Activated T-cell treated with anti-CD3 and anti-CD28 coated beads, Interleukin-2, amount 50 U/mL, for 1 hour (primary cell): ENCODE measurements around the gene PCDHGC5.

Experiments
- DNase-seq: peaks from one replicate; pipeline ENCODE4 v3.0.0-alpha.2; 2020

The PCDHGC5 gene

DNA sequence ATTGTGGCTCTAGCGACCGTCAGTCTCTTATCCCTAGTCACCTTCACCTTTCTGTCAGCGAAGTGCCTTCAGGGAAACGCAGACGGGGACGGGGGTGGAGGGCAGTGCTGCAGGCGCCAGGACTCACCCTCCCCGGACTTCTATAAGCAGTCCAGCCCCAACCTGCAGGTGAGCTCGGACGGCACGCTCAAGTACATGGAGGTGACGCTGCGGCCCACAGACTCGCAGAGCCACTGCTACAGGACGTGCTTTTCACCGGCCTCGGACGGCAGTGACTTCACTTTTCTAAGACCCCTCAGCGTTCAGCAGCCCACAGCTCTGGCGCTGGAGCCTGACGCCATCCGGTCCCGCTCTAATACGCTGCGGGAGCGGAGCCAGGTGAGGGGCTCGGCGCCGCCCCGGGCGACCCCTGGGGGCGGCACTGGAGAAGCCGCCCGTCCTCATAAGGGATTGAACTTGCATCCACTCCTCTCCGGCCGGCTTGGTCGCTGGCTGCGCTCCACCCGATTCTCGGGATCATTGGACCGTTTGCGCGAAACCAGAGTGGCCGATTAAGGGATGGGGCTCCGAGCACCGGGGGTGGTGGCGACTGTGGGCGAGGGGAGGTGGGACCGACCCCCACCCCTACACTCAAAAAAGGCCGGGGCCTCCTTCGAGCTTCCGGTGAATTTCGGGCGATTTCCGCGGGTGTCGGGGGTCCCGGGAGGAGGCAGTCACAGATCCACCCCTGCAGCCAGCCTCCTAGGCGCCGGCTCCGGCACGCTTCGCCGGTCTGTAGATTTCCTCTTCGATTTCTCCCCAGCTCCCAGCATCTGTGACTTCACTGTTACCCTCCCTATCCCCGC is 2.7 kb downstream of the PCDHGC5 start:
- DNase-seq, result no peak

DNA sequence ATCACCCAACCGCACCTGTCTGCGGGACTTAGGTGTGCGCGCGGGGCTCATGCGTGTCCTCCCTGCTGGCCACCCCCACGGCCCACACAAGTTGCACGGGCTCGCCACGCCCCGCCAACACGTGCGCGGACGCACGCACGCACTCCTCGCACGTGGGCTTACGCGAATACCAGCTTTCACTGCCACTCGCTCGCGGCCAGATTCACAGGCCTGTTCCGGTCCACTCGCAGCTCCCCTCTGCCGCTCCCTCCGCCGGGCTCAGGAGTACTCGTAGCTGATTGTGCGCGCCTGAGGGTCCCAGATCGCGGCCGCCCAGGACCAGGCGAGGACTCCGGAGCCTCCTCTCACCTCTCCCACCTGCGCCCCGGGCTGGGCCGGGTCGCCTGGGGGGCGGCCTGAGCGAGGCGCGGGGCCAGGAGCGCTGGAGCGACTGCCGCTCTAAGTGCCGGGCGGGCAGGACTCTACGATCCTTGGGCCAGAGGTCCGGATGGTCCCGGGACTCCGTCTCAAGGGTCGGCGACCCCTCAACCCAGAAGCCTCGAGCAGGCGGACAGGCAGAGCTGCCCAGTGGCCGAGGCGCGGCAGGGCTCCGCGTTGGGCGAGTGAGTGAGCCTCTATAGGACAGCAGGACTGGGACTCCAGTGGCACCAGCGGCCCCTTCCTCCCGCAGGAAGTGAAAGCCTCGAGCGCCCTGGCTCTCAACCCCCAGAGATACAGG is 3.4 kb downstream of the PCDHGC5 start:
- DNase-seq, result no peak

DNA sequence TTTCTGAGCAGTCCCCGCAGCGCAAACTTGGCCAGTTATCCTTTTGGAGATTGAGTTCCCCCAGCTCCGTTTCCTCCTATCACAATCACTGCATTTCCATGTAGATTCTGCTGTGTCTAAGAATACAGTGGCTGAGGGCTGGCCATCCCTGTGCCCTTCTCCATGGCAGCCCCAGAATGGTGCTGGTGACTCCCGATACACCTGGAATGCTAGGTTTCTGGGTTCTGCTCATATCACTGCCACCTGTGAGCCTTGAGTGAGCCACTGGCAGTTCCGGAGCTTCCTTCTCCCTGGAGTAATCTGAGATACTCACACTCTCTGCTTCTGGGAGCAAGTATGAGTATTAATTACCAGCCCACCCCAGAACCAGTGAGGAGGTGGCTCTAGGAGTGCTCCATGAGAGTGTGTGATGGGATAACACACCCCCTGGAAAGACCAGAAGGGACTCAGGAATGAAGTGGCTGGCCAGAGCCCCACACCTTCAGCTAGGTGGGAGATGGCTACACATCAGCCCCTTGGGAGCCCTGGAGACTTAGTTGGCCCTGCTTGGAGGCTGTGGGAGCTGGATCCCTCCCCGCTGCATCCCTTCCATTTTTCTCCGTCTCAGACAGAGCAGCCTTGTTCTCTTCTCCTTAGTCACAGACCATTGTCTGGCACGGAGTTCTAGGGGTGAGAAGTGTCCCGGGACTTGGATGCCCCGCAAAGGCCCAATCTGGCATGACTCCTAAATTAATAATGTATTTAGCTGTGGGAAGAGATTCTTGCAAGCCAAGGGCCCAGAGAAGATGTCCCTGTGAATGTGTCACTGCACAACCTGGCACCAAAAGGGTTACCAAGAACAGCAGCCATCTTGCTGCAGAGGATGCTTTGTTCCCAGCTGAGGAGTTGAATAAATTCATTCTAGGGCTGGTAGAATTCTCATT is 4.9 kb downstream of the PCDHGC5 start:
- DNase-seq, result no peak

DNA sequence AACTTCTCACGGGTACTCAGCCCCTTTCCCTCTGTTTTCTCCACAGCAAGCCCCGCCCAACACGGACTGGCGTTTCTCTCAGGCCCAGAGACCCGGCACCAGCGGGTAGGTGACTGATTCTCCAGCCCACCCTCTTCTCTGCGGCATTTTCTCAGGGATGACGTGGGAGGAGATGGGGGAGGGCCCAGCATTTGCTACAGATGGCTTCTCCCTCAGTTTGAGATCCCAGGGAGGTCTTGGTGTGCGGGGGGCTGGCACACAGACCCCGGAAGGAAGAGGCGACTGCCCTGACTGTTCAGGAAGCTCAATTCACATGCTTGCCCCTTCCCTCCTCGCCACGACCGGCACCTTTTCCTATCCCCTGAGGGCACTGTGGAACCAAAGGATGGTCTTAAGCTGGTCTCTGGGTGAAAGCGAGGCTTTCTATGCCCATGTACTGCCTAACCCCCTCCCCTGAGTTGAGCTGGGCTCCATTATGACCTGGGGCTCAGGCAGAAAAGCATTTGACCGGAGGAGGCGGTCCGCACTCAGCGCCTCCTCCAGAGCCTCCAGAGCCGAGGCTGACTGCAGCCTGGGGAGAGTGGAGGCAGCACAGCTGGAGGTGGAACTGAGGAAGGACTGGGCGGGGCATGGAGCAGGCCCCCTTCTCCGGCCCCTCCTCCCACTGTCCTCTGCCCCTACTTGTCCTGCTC is 6.0 kb downstream of the PCDHGC5 start:
- no peak for DNase-seq

DNA sequence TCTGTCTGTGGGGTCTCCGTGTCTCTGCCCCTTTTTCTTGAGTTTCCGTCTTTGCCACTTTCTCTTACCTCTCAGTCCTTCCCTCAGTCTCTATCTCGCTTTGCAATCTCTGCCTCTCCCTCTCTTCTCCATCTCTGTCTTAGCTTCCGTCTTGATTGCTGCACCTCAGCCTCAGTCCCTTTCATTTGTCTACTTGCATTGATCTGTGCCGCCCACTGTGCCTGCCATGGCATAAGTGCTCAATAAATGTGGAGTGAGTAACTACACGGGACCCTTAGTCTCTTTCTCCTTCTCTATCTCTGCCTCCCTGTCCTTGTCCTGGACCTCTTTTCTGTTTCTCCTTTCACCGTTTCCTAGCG is 6.6 kb downstream of the PCDHGC5 start:
- DNase-seq, result no peak

DNA sequence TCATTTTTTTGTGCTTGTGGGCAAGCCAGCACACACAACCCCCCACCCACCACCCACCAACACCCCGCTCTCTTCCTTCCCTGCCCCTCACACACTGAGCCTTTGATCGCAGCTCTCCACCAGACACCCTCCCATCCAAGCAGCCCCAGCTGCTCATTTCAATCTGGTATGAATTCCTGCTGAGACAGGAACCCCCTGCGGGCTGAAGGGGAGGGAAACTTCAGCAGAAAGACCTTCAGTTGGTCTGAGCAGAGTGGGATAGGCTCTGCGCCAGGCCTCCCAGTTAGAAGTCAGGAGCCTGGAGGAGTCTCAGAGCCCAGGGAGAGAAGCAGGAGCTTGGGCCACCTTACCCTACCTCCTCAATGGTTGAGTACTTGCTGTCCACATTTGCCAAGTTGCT is 7.2 kb downstream of the PCDHGC5 start:
- DNase-seq, result no peak

DNA sequence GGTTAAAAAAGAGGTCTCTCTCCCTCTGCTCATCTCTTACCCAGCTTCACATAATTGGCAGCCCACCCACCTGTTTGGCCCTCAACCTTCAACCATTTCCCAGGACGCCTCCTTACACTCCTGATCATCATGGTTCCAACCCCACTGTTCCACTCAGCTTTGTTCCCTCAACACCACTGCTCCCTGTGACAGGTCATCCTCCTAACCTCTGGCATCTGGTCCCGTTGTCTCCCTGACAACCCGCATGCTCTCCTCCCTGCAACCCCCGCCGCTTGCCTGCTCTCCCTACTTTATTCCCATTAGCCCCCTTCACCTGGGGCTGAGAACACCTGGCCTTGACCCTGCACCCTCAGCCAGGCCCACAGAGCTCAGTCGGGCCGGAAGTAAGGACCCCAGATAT is 12.9 kb downstream of the PCDHGC5 start:
- no peak for DNase-seq

DNA sequence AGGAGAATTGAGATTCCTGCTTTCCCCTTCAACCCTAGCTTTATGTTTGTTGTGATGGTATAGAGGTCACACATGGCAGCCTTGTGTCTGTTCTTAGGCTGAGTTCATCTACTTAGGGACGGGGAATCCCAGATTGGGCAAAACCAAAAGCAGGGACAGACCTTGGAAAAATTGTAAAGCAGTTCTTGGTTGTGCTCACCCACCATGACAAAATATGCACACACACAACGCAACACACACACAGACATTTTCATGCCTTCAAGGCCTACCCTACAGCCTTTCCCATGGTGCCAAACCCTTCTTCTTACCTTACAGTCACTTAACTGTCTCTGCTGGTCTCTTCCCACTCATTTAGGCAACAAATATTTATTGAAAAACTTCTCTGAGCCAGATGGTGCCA is 14.8 kb downstream of the PCDHGC5 start:
- no peak for DNase-seq

DNA sequence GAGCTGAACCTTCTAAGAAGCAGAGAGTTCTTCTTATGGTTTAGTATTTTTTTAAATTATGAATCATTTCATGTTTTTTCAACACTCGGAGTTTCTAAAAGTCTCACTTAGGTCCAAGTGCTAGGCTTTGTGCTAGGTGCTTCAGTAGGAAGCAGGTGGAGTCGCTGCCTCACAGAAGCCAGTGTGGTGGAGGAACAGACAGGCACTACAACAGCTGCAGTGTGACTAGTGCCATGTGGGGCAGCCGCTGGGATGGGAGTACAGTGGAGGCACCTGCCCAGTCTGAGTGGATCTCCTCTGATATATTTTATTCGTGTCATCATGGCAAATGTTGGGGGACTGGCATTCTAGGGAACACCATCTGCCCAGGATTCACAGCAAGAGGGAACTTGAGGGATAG is 15.3 kb downstream of the PCDHGC5 start:
- no peak for DNase-seq

DNA sequence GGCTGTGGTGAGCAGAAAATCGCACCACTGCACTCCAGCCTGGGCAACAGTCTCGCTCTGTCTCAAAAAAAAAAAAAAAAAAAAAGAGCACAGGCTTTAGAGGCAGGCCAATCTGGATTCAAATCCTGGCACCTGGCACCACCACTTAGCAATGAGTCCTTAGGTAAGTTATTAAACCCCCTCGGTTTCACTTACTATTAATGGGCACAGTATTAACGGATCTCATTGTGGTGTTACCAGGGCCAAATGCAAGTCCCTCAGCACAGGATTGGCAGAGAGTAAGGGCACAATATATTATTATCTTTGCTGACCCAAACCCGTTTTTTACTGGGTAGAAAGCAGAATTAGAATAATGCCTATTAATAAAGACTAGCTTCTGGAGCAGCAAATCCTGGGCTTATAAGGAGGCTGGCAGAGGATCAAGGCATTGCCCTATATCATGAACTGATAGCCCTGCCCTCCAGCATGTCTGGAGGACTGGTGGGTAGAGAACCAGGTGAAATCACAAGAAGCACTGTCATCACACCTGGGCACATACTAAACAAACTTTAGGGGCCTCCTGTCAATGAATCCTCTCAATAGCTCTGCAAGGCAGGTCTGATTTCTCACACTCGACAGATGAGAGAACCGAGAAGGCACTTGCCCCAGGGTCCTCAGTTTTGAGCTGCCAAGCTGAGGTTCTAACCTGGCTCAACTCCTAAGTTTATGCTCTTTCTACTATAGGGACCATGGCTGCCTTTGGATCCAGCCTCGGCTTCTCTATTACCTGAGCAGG is 17.7 kb downstream of the PCDHGC5 start:
- DNase-seq, result no peak

DNA sequence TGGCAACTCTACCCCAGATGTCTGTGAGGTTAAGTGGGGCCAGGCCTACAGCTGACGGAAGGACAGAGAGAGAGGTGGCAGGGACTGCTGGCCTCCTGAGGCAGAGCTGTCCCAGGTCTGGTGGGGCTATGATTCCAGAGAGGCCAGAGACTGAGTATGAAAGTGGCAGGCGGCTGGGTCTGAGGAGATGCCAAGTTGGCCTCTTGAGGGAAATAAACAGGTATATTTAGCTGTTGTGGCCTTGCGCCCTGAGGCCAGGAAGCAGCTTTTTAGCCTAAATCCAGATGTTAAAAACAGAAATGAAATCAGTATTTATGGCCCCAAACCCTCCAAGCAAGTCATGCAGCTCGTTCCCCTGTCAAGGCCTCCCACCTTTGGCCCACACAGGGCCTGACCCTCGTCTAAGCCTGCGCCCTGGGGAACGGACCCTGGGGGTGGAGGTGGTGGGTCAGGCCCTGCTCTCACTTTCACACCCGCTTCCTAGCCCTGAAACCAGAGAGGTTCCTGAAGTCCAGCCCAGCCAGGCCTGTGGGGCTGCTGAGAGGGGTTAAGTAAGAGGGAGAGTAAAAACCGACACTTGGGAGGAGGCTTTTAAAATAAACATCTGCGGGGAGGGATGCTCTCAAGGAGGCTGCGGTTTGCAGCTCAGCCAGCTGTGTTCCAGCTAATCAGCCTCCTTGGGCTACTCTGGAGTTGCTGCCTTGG is 18.7 kb downstream of the PCDHGC5 start:
- no peak for DNase-seq

DNA sequence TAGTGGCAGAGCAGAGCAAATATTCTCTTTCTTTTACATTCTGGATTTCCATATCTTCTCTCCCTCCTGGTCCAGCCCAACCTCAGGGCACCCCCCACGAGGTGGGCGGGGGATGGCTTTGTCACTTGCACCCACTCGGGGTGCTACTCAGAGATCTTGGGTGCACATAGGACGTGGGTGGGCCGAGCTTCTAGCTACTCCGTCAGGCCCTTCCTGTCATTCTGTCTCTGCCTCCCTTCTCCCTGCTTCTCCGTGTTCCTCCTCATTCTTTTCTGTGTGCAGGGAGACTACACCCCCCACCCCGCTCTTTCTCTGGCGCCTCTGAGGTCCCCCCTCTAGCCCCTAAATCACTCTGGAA is 19.5 kb downstream of the PCDHGC5 start:
- DNase-seq, result no peak

DNA sequence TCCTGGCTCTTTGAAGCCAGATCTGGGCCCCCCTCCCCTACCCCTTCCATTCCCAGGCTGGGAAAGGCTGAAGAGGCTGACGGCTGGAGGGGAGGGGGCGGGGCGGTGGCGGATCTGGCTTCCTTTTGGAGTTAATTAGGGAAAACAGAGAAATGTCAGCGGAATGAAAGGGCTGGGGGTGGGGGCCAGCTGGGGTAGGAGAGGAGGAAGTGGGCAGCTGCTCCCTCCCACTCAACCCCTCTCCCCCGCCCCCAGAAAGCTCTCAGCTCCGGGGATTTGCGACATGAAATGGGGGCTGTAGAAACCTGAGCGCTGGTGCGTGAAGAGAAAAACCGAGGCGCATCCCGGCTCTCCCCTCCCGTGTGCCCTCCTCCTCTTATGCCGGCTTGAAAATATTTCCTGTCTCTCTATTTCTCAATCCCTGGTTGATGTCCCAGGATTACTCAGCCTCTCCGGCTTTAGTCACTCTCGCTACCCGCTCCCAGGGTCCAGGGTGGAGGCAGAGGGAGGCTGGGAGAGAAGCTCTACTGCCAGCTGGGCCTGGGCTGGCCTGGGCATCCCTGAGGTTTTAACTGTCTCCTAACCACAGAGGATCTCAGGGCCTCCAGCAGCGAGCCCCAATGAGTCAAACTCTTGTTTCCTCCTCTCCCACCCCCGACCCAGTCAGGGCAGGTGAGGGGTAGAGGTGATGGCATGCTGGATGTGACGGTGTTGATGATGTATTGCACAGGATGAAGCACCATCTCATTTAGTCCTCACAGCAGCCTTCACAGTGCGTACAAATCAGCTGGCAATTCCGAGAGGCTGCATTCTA is 20.1 kb downstream of the PCDHGC5 start:
- no peak for DNase-seq

DNA sequence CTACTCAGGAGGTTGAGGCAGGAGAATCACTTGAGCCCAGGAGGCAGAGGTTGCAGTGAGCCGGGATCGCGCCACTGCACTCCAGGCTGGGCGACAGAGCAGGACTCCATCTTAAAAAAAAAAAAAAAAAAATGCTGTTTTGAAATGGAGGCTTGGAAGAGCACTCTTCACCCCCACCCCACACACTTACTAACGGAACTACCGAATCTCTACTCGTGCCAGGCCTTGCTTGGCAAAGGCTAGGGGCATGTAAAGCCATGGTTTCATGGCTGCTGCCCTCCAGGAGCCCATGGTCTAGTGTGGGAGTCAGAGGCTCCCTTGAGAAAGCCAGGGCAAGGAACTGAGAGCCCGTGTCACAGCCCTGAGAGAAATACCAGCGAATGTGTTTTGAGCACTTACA is 21.3 kb downstream of the PCDHGC5 start:
- no peak for DNase-seq

DNA sequence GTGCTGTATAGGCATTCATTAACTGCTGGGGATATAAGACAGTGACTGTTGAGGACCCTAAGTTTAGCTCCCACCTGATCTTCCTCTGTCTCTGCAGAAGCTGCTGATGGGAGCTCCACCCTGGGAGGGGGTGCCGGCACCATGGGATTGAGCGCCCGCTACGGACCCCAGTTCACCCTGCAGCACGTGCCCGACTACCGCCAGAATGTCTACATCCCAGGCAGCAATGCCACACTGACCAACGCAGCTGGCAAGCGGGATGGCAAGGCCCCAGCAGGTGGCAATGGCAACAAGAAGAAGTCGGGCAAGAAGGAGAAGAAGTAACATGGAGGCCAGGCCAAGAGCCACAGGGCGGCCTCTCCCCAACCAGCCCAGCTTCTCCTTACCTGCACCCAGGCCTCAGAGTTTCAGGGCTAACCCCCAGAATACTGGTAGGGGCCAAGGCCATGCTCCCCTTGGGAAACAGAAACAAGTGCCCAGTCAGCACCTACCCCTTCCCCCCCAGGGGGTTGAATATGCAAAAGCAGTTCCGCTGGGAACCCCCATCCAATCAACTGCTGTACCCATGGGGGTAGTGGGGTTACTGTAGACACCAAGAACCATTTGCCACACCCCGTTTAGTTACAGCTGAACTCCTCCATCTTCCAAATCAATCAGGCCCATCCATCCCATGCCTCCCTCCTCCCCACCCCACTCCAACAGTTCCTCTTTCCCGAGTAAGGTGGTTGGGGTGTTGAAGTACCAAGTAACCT is 22.1 kb downstream of the PCDHGC5 start:
- no peak for DNase-seq

DNA sequence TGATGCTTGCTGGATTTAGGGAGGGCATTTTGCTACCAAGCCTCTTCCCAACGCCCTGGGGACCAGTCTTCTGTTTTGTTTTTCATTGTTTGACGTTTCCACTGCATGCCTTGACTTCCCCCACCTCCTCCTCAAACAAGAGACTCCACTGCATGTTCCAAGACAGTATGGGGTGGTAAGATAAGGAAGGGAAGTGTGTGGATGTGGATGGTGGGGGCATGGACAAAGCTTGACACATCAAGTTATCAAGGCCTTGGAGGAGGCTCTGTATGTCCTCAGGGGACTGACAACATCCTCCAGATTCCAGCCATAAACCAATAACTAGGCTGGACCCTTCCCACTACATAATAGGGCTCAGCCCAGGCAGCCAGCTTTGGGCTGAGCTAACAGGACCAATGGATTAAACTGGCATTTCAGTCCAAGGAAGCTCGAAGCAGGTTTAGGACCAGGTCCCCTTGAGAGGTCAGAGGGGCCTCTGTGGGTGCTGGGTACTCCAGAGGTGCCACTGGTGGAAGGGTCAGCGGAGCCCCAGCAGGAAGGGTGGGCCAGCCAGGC is 23.0 kb downstream of the PCDHGC5 start:
- no peak for DNase-seq

DNA sequence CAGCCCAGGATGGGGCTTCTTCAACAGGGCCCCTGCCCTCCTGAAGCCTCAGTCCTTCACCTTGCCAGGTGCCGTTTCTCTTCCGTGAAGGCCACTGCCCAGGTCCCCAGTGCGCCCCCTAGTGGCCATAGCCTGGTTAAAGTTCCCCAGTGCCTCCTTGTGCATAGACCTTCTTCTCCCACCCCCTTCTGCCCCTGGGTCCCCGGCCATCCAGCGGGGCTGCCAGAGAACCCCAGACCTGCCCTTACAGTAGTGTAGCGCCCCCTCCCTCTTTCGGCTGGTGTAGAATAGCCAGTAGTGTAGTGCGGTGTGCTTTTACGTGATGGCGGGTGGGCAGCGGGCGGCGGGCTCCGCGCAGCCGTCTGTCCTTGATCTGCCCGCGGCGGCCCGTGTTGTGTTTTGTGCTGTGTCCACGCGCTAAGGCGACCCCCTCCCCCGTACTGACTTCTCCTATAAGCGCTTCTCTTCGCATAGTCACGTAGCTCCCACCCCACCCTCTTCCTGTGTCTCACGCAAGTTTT is 23.6 kb downstream of the PCDHGC5 start:
- peak; percentile 85 for DNase-seq

DNA sequence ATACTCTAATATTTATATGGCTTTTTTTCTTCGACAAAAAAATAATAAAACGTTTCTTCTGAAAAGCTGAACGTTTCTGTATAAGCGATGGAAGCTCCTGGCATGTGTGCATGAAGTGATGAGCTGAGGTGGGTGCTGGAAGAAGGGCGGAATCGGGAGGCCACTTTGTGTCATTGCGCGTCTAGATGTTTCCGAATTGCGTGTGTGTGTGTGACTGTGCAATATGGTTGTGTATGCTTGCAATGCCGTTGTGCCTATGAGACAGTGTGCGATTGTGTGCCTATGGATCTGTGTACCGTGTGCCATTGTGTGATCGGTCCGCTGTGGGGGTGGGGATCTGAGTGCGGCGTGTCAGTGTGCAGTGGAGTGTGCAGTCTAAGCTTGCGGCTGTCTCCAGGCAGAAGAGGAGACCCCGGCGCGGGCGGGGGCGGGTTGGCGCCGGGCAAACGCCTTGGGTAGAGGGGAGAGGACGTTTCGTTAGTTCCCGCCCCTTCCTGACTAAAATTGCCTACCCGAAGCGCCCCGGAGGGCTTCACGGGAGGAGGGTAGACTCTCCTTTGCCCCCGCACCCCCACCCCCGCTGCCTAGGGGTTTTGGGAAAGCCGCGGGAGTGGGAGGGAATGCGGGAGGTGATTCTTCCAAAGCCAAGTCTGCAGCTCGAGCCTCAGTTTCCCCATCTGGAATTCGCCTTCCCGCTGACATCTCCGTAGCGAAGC is 24.2 kb downstream of the PCDHGC5 start:
- peak; percentile 45 for DNase-seq
